WERI-Rb-1 (cell line): ENCODE results near the gene LRP2.

Experiments
- DNase-seq: peaks from one replicate; pipeline ENCODE4 v3.0.0-alpha.2; 2020
- H3K27ac ChIP-seq: fragments of 250-450 bp; sonication (Bioruptor Pico); 2 replicates; pipeline ENCODE4 v1.5.1; 2020; ENCODE audit warnings: mild to moderate bottlenecking, moderate library complexity
- H3K27me3 ChIP-seq: fragments of 250-450 bp; sonication (Bioruptor Pico); 2 replicates; pipeline ENCODE4 v1.5.1; 2021; ENCODE audit warnings: mild to moderate bottlenecking, low read depth, moderate library complexity; ENCODE audit not compliant: insufficient read depth, severe bottlenecking
- H3K36me3 ChIP-seq: fragments of 250-450 bp; sonication (Bioruptor Pico); 2 replicates; pipeline ENCODE4 v1.5.1; 2020; ENCODE audit warnings: mild to moderate bottlenecking, moderate library complexity
- H3K4me3 ChIP-seq: 2 replicates; pipeline ENCODE4 v1.5.1; 2011; ENCODE audit warnings: low read depth, mild to moderate bottlenecking, control low read depth, low read length
- H3K9me3 ChIP-seq: fragments of 250-450 bp; sonication (Bioruptor Pico); 2 replicates; pipeline ENCODE4 v1.5.1; 2021; ENCODE audit warnings: mild to moderate bottlenecking, moderate library complexity; ENCODE audit not compliant: severe bottlenecking
- CTCF ChIP-seq: IDR thresholded peaks from 2 replicates; pipeline ENCODE4 v1.5.1; 2011; ENCODE audit warnings: low read depth, mild to moderate bottlenecking, control low read depth, inconsistent platforms, low read length

Gene LRP2

GRCh38 chr2:169129703-169130243 lies 232.6 kb downstream of the LRP2 start:
- TF ChIP-seq CTCF = no peak
- no peak overlapping the region for H3K4me3 ChIP-seq
- no peaks in the 10 kb centered on the region for H3K36me3 ChIP-seq
- H3K27me3 ChIP-seq = peaks cover 12% of the 10 kb centered on the region
- no peak overlapping the region for H3K27ac ChIP-seq
- H3K9me3 ChIP-seq = no peaks in the 10 kb centered on the region
- no peak for DNase-seq

DNA sequence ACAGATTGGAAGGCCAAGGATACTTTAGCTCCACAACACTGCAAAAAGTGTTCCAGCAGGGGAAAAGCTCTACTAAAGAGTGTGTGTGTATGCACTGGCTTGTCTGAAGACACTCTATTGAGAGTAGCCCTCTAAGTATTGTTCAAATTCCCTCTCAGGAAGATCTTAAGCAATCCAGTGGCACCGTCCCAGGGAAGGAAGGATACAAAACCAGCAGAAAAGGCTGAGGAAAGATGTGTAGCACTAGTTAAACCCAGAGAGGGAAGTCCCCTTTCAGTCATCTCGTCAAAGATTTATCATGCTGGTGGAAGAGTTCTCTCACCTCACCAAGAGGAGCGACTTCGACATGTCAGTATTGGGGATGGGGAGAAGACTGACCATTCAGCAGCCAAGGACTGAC lies 242.5 kb downstream of the LRP2 start:
- TF ChIP-seq CTCF = no peak
- Histone ChIP-seq H3K9me3 (no peaks in the 10 kb centered on the region), H3K27ac (no peak overlapping the region), H3K36me3 (no peaks in the 10 kb centered on the region), H3K27me3 (peaks cover 5% of the 10 kb centered on the region), H3K4me3 (no peak overlapping the region)
- no peak for DNase-seq

GRCh38 chr2:169119123-169119760 lies 243.1 kb downstream of the LRP2 start:
- Histone ChIP-seq H3K9me3 (no peaks in the 10 kb centered on the region), H3K36me3 (no peaks in the 10 kb centered on the region), H3K27ac (no peak overlapping the region), H3K4me3 (no peak overlapping the region), H3K27me3 (peaks cover 5% of the 10 kb centered on the region)
- no peak for TF ChIP-seq CTCF
- no peak for DNase-seq

GRCh38 chr2:169118060-169118459 lies 244.3 kb downstream of the LRP2 start:
- DNase-seq = no peak
- Histone ChIP-seq H3K4me3 (no peak overlapping the region), H3K27ac (no peak overlapping the region), H3K36me3 (no peaks in the 10 kb centered on the region), H3K9me3 (no peaks in the 10 kb centered on the region), H3K27me3 (peaks cover 7% of the 10 kb centered on the region)
- no peak for TF ChIP-seq CTCF

DNA sequence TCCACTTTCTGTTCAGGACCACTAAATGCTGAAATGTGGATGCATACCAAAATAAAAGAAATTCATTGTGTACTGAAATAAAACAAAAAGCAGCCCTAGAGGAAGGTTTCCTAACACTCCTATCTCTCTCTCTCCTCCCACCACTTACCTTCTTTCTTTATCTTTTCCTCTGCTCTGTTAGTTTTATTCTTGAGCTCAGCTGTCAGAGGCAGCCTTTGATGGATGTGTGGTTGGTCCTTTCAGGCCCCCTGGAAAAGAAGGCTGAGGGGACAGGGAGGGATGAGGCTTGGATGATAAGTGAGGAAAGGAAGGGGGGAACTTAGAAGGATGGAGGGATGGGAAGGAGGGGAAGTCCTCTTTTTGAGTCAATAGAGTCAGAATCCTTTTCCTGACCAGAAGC lies 245.3 kb downstream of the LRP2 start:
- Histone ChIP-seq H3K9me3 (no peaks in the 10 kb centered on the region), H3K4me3 (no peak overlapping the region), H3K27ac (no peak overlapping the region), H3K36me3 (no peaks in the 10 kb centered on the region), H3K27me3 (peaks cover 17% of the 10 kb centered on the region)
- no peak for DNase-seq
- TF ChIP-seq CTCF = no peak

- Histone ChIP-seq H3K27ac (no peak overlapping the region), H3K36me3 (no peaks in the 10 kb centered on the region), H3K9me3 (no peaks in the 10 kb centered on the region), H3K4me3 (no peak overlapping the region), H3K27me3 (peaks cover 21% of the 10 kb centered on the region)
- DNase-seq = no peak
- TF ChIP-seq CTCF = no peak
Measured at GRCh38 chr2:169116327-169116726, 246.0 kb downstream of the LRP2 start.
